WERI-Rb-1 (cell line): ENCODE measurements around the gene KCNC1.

Source experiments
- DNase-seq: peaks from one replicate; pipeline ENCODE4 v3.0.0-alpha.2; 2020
- H3K27ac ChIP-seq: fragments of 250-450 bp; sonication (Bioruptor Pico); 2 replicates; pipeline ENCODE4 v1.5.1; 2020; ENCODE audit warnings: mild to moderate bottlenecking, moderate library complexity
- H3K27me3 ChIP-seq: fragments of 250-450 bp; sonication (Bioruptor Pico); 2 replicates; pipeline ENCODE4 v1.5.1; 2021; ENCODE audit warnings: mild to moderate bottlenecking, low read depth, moderate library complexity; ENCODE audit not compliant: insufficient read depth, severe bottlenecking
- H3K36me3 ChIP-seq: fragments of 250-450 bp; sonication (Bioruptor Pico); 2 replicates; pipeline ENCODE4 v1.5.1; 2020; ENCODE audit warnings: mild to moderate bottlenecking, moderate library complexity
- H3K4me3 ChIP-seq: 2 replicates; pipeline ENCODE4 v1.5.1; 2011; ENCODE audit warnings: low read depth, mild to moderate bottlenecking, control low read depth, low read length
- H3K9me3 ChIP-seq: fragments of 250-450 bp; sonication (Bioruptor Pico); 2 replicates; pipeline ENCODE4 v1.5.1; 2021; ENCODE audit warnings: mild to moderate bottlenecking, moderate library complexity; ENCODE audit not compliant: severe bottlenecking
- CTCF ChIP-seq: IDR thresholded peaks from 2 replicates; pipeline ENCODE4 v1.5.1; 2011; ENCODE audit warnings: low read depth, mild to moderate bottlenecking, control low read depth, inconsistent platforms, low read length

Gene KCNC1

GRCh38 chr11:17772704-17773600 is 38.4 kb downstream of the KCNC1 start:
- H3K4me3 ChIP-seq: no peak overlapping the region
- no peak for TF ChIP-seq CTCF
- DNase-seq: no peak
- H3K27me3 ChIP-seq: no peaks in the 10 kb centered on the region
- H3K36me3 ChIP-seq: peaks cover 29% of the 10 kb centered on the region
- no peaks in the 10 kb centered on the region for H3K9me3 ChIP-seq
- H3K27ac ChIP-seq: no peak overlapping the region

GRCh38 chr11:17773674-17774073 is 39.1 kb downstream of the KCNC1 start:
- TF ChIP-seq CTCF: no peak

GRCh38 chr11:17774232-17775034 is 39.9 kb downstream of the KCNC1 start:
- H3K9me3 ChIP-seq: no peaks in the 10 kb centered on the region
- DNase-seq: peak; percentile 27
- H3K27me3 ChIP-seq: no peaks in the 10 kb centered on the region
- peaks cover 29% of the 10 kb centered on the region for H3K36me3 ChIP-seq
- H3K4me3 ChIP-seq: no peak overlapping the region
- no peak overlapping the region for H3K27ac ChIP-seq
- TF ChIP-seq CTCF: no peak

More at GRCh38 chr11:17773674-17774073, 39.1 kb downstream of the KCNC1 start:
- DNase-seq: no peak
- Histone ChIP-seq H3K9me3 (no peaks in the 10 kb centered on the region), H3K36me3 (peaks cover 29% of the 10 kb centered on the region), H3K27ac (no peak overlapping the region), H3K4me3 (no peak overlapping the region), H3K27me3 (no peaks in the 10 kb centered on the region)

GRCh38 chr11:17775035-17775348 is 40.4 kb downstream of the KCNC1 start:
- no peaks in the 10 kb centered on the region for H3K27me3 ChIP-seq
- TF ChIP-seq CTCF: no peak
- no peak overlapping the region for H3K27ac ChIP-seq
- H3K9me3 ChIP-seq: no peaks in the 10 kb centered on the region
- no peak overlapping the region for H3K4me3 ChIP-seq
- H3K36me3 ChIP-seq: peaks cover 29% of the 10 kb centered on the region
- DNase-seq: no peak

- no peak for TF ChIP-seq CTCF
- Histone ChIP-seq H3K4me3 (no peak overlapping the region), H3K27me3 (no peaks in the 10 kb centered on the region), H3K36me3 (peaks cover 29% of the 10 kb centered on the region), H3K27ac (no peak overlapping the region), H3K9me3 (no peaks in the 10 kb centered on the region)
- DNase-seq: no peak
Observed at GRCh38 chr11:17775507-17776211, 41.1 kb downstream of the KCNC1 start.
